GM10266 (cell line): ENCODE results near the gene RTEL1.
"Not testable (repeated sequence)": the region's sequence is repeated elsewhere in the genome, so short reads cannot be mapped to it uniquely, and the experiment has no call there.

Experiments used
- DNase-seq: peaks from one replicate; pipeline ENCODE4 v3.0.0; 2012; ENCODE audit errors: extremely low spot score
- CTCF ChIP-seq: IDR thresholded peaks from 2 replicates; pipeline ENCODE4 v1.5.1; 2012; ENCODE audit warnings: mild to moderate bottlenecking, low read depth; ENCODE audit not compliant: control insufficient read depth, insufficient read depth; ENCODE audit errors: missing control alignments

RTEL1 gene

GRCh38 chr20:63656451-63656850 lies 1.7 kb upstream of the RTEL1 start:
- TF ChIP-seq CTCF: no peak

GRCh38 chr20:63657260-63657936 lies 714 bp upstream of the RTEL1 start:
- DNase-seq: no peak
- no peak for TF ChIP-seq CTCF

More at GRCh38 chr20:63656451-63656850, 1.7 kb upstream of the RTEL1 start:
- no peak for DNase-seq

GRCh38 chr20:63658749-63659187 lies 656 bp downstream of the RTEL1 start:
- no peak for DNase-seq
- no peak for TF ChIP-seq CTCF

- no peak for DNase-seq
- TF ChIP-seq CTCF: no peak
Observed at GRCh38 chr20:63659370-63659769, 1.3 kb downstream of the RTEL1 start.

- DNase-seq: not testable (repeated sequence)
Observed at GRCh38 chr20:63660174-63660573, 2.1 kb downstream of the RTEL1 start.

- DNase-seq: no peak
- no peak for TF ChIP-seq CTCF
Observed at GRCh38 chr20:63660622-63661021, 2.5 kb downstream of the RTEL1 start.

- no peak for DNase-seq
- no peak for TF ChIP-seq CTCF
Observed at GRCh38 chr20:63661108-63661507, 3.0 kb downstream of the RTEL1 start.
